NCI-H2196 (cell line): Measurements from ENCODE around the gene ZNF407.
"Not testable (repeated sequence)": the region's sequence is repeated elsewhere in the genome, so short reads cannot be mapped to it uniquely, and the experiment has no call there.

Experiments used
- DNase-seq: peaks from one replicate; lab custom pipeline; 2025; ENCODE audit not compliant: unreplicated experiment; lab: John Stamatoyannopoulos, UW

The ZNF407 gene

GRCh38 chr18:74597662-74598349, at the start of gene ZNF407:
TSS of gene ZNF407 (plus strand) at chr18:74597870. CDS start at chr18:74631020, 33,150 bp downstream.
- peak; percentile 88 for DNase-seq

GRCh38 chr18:74549591-74550104, 48.0 kb upstream of the ZNF407 start:
- DNase-seq: no peak

- DNase-seq: no peak
Observed at GRCh38 chr18:74550886-74551285, 46.8 kb upstream of the ZNF407 start.

- no peak for DNase-seq
Observed at GRCh38 chr18:74551452-74551851, 46.2 kb upstream of the ZNF407 start.

GRCh38 chr18:74551936-74552555, 45.6 kb upstream of the ZNF407 start:
- DNase-seq: peak; percentile 83

GRCh38 chr18:74556126-74556525, 41.5 kb upstream of the ZNF407 start:
- DNase-seq: no peak

- DNase-seq: no peak
Observed at GRCh38 chr18:74558096-74558495, 39.6 kb upstream of the ZNF407 start.

GRCh38 chr18:74562131-74562730, 35.4 kb upstream of the ZNF407 start:
- DNase-seq: no peak

GRCh38 chr18:74562775-74563174, 34.9 kb upstream of the ZNF407 start:
- DNase-seq: no peak

- DNase-seq: no peak
Observed at GRCh38 chr18:74563999-74564398, 33.7 kb upstream of the ZNF407 start.

- not testable (repeated sequence) for DNase-seq
Observed at GRCh38 chr18:74565164-74565563, 32.5 kb upstream of the ZNF407 start.

- DNase-seq: not testable (repeated sequence)
Observed at GRCh38 chr18:74565993-74566392, 31.7 kb upstream of the ZNF407 start.

- no peak for DNase-seq
Observed at GRCh38 chr18:74567822-74568221, 29.8 kb upstream of the ZNF407 start.

- no peak for DNase-seq
Observed at GRCh38 chr18:74569401-74569800, 28.3 kb upstream of the ZNF407 start.

GRCh38 chr18:74570266-74570665, 27.4 kb upstream of the ZNF407 start:
- DNase-seq: no peak

GRCh38 chr18:74571895-74572680, 25.6 kb upstream of the ZNF407 start:
- no peak for DNase-seq

- no peak for DNase-seq
Observed at GRCh38 chr18:74573053-74573452, 24.6 kb upstream of the ZNF407 start.

GRCh38 chr18:74574916-74575315, 22.8 kb upstream of the ZNF407 start:
- DNase-seq: no peak

GRCh38 chr18:74577019-74577418, 20.7 kb upstream of the ZNF407 start:
- no peak for DNase-seq

- no peak for DNase-seq
Observed at GRCh38 chr18:74579496-74580065, 18.1 kb upstream of the ZNF407 start.

- no peak for DNase-seq
Observed at GRCh38 chr18:74582642-74583041, 15.0 kb upstream of the ZNF407 start.
